HUDEP-2 (cell line): ENCODE measurements around the gene UBASH3A.

Experiments
- DNase-seq, 76 experiments: peaks; one replicate each; lab custom pipeline; 2025; ENCODE audit not compliant: unreplicated experiment in 76 of 76; lab: John Stamatoyannopoulos, UW

UBASH3A gene

DNA sequence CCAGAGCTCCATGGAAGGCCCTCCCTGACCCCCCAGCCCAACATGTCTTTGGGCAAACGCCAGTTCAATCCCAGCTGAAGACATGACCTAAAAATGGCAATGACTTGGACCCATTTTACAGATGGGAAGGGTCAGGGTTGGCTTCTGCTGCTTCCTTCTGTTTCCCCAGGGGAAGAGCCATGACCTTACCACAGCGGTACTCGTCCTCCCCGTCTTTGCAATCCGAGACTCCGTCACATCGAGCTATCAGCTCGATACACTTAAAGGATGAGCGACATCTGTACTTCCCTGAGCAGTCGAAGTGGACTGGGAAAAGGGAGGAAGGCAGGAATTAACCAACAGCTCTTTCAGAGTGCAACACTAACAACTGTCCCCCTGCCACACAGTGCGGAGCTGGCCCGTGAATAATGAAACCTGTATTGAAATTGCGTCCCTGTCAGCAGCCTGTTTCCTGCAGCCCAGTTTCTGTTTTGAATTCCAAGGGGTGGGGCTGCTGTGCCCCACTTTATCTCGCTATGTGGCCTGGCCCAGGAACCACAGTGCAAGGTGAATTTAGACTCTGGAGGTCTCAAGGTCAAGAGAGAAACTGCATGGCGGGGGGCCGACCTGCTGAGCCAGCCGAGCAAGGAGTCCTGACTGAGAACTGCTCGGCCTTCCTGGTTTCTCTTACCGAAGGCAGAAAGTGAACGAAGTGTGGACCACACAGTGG is 14.8 kb upstream of the UBASH3A start:
- no peak for DNase-seq

- no peak for DNase-seq
Observed at GRCh38 chr21:42389449-42389835, 14.3 kb upstream of the UBASH3A start.

- DNase-seq, result no peak
Observed at GRCh38 chr21:42390193-42390592, 13.5 kb upstream of the UBASH3A start.

GRCh38 chr21:42390696-42391095 is 13.0 kb upstream of the UBASH3A start:
- DNase-seq, result no peak

- DNase-seq, result no peak
Observed at GRCh38 chr21:42391297-42391696, 12.4 kb upstream of the UBASH3A start.

GRCh38 chr21:42392731-42393442 is 10.8 kb upstream of the UBASH3A start:
- DNase-seq, result no peak

GRCh38 chr21:42393443-42393950 is 10.2 kb upstream of the UBASH3A start:
- no peak for DNase-seq

- DNase-seq, result no peak
Observed at GRCh38 chr21:42395302-42395701, 8.4 kb upstream of the UBASH3A start.

DNA sequence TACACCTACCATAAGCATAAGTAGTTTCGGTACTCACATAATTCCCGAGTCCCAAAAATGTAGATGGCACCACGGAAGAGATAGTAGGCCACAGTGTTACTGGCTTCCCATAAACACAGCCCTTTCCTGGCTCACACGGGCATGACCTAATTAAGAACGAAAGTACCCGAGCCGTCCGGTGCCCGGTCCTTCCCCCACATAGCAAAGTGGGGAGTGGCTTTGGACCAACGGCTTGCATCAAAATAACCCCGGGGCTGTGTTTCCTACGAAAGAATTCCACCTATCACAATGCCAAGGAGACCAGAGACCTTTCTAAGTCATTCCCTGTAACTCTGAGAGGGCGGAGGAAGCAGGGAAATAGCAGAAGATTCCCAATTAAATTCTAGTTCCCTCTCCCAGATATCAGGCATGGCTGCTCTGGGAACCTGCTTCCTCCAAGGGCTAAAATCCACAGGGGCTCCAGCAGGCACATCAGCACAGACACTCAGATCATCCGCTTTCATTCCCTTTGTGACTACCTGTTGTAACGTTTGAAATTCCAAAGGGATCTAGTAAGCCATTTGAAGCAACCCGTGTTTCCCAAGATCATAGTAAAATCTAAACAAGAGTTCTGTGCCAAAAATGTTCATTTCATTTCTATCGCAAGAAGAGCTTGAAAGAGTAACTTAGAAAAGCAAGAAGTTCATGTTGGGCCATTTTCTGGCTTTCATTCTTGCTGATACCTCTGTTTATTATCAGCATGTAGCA is 7.6 kb upstream of the UBASH3A start, which contains the start of gene TMPRSS3:
TSS of gene TMPRSS3 (minus strand) at position 148 of the 747 bp plus-strand sequence. CDS start 635 bp downstream, outside the sequence.
- DNase-seq, result no peak

DNA sequence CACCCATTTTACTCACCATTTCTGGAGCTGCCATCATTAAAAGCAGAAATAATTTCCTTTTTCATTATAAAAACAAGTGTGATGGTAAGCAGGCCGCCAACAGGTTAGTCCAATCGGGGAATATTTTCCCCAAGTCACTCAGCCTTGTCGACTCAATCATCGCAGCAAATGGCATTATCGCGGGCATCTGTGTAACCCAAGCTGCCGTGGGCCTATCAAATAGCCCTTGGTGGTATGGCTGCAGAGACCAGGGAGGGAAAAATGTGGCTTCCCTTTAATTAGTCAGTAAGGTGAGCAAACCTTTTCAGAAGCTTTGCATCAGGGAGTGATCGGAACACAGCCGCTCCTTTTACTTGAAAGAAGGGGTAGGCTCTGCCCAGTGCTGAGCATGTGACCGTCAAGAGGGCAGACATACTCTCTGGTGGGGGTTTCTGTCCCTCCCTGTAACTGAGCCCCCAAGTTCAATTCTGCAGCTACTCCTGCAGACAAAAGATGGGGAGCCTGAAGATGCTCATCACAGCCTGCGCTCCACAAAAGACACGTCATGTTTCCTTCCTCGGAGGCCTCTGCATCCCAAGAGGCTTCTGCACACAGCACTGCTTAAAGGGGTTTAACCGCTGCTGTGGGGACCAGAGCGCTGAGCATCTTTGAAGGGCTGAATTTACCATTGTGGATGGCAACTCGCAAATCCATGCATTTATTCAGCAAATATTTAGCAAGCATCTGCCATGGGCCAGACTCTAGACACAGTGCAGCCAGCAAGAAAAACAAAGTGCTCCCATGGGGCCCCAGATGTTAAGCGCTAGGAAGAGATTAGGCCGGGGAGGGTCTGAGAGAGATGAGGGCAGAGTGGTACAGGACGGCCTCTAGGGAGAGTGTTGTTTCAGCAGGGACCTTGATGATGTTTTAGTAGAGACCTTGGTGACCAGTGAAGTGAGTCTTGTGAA is 6.6 kb upstream of the UBASH3A start:
- DNase-seq, result no peak

DNA sequence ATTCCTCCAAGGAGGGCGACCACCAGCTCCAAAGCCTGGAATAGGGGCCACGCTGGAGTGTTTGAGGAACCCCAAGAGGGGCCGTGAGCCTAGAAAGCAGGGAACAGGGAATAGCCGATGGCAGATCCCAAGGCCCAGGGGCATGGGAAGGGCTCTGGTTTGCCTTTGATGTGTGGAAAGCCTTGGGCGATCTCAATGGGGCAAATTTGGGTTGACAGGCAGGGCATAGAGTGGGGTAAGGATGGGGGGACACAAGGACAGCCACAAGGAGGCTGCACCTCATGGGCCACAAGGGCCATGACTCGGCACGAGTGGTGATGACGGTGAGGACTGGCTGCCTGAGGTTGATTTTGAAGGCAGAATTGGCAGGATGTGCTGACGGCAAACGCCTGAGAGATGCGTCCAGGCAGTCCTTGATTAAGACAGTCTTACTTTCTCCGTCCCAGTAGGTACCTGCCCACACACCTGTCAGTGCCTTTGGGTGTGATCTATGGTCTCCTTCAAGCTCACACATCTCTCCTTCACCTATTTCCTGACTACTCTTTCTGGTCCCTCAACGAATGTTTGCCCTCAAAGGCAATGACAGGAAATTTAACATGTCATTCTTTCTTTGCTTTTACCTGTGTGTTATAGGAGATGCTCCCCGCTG is 5.8 kb upstream of the UBASH3A start:
- no peak for DNase-seq

DNA sequence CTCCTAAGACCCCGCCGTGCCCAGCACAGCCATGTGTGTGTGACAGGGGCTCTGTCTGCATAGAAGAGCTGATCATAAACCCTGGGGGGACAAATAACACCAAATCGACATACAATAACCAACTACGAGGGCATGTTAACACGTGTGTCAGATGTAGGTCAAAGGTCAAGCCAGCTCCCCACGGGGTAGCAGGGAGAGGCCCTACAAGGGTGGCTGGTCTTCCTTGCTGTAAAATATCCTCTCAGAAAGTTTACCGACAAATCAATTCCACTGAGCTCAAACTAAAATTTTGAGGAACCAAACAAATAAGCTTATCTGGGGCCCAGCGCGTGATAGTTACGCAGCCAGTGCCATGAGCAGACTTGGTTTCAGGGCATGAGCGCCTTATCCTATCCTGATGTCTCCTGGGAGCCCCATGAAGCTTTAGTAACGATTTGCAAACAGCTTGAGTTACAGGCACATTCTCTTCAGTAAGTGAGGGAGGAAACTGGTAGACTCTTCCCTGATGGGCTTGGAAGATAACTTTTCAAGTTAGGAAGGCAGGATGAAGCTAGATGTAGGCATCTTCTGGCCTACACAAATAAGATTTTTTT is 5.2 kb upstream of the UBASH3A start:
- DNase-seq, result no peak

GRCh38 chr21:42400525-42400924 is 3.2 kb upstream of the UBASH3A start:
- no peak for DNase-seq

- DNase-seq, result no peak
Observed at GRCh38 chr21:42401154-42401553, 2.5 kb upstream of the UBASH3A start.

DNA sequence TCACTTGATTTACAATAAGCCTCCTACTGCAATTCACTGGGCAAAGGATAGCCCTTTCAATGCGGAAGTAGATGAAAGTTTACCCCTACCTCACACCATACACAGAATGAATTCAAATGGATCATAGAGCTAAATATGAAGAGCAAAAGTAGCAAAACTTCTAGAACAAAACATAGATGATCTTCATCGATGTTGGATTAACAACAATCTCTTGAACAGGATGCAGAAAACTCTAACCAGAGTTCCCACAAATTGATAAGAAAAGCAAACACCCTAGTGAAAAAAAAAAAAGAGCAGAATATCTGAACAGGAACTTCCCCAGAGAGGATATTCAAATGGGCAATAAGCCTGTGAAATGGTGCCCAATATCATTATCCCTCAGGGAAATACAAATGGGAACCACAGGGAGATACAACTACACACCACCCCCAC is 1.9 kb upstream of the UBASH3A start:
- no peak for DNase-seq

DNA sequence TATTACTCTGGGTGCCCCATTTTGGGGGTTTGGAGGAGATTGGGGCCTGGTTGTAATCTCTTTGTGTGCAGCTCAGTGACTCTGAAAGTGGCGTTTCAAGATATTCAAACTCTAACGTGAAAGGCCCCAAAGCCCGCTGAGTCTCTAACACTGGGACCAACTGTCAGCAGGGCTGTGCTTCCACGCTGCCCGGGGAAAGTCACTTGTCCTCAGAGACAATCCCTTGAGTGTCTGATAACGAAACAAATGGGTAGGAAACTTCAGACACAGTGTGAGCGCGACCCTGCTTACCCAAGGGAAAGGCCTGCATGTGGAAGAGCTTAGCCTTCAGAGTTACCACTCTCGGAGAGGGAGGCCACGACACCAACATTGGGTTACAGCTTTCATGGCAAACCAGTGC is 837 bp downstream of the UBASH3A start:
- peak in 13 of 76 experiments; percentile 14 to 56 (median 25) for DNase-seq

DNA sequence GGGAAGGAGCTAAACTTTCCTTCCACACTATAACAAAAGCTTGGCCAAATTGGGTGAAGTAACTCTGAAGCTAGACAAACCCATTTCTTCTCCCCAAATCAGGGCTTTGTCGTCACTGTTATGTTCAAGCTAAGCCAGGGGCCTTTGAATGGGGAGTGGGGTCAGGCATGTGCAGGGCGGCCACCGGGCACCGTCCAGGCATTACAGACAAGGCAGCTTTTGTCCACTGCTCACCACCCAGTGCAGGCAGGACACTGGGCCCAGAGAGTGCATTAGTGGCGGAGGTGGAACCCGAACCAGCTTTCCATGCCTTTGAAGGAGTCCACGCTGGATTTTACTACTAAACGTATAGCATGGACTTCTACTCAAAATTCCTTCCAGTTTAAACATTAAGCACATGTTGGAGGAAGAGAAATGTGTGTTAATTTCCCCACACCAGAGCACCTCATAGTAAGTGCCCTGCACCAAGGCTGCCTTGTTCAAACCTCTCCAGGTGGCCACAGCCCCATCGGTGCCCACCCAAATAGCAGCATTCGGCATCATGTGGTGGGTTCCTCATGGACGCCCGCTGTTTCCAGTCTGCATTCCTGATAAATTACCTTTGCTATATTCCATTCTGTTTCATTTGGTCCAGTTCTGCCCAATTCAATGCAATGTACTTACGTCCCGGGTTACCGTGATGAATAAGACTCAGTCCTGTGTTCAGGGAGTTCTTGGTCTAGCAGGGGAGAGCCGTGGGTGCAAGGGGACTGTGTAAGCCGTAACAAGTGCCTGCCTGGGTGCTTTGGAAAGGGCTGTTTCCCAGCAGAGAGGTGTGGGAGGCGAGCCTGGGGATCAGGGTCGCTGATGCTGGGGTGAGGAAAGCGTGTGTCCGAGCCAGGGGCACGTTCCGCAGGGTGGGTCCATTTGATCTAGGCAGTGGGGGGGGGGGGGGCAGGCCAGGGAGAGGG is 1.6 kb downstream of the UBASH3A start:
- DNase-seq, result no peak

- DNase-seq, result no peak
Observed at GRCh38 chr21:42406201-42406621, 2.5 kb downstream of the UBASH3A start.
